Right atrium auricular region (tissue), 2 donors: ENCODE data around the gene ANKRD28. TPM values are rescaled to one million over a fixed set of nuclear protein-coding genes. Genes with fewer than 3 reads are reported as not detected.

Experiments used
- DNase-seq: peaks from one replicate; pipeline ENCODE4 v3.0.0-alpha.2; 2019; ENCODE audit warnings: low spot score
- H3K27ac ChIP-seq, 2 donors: fragments of 200-600 bp; sonication (generic); 1 replicate in 1 of 2; 2 replicates in 1 of 2; pipeline ENCODE4 v1.5.1; 2016 to 2019
- H3K27me3 ChIP-seq, 2 donors: fragments of 200-600 bp; sonication (generic); one replicate each; pipeline versions ENCODE4 v1.5.1 to v1.6.0; 2017 to 2019
- H3K36me3 ChIP-seq: fragments of 200-600 bp; sonication (generic); one replicate; pipeline ENCODE4 v1.5.1; 2016
- H3K4me1 ChIP-seq, 2 donors: fragments of 200-600 bp; sonication (generic); one replicate each; pipeline versions ENCODE4 v1.5.1 to v1.6.0; 2017 to 2019
- H3K4me3 ChIP-seq, 2 donors: fragments of 200-600 bp; sonication (generic); 1 replicate in 1 of 2; 2 replicates in 1 of 2; pipeline ENCODE4 v1.5.1; 2017 to 2019; ENCODE audit warnings: mild to moderate bottlenecking in 1 of 2, moderate library complexity in 1 of 2
- H3K9me3 ChIP-seq, 2 donors: fragments of 200-600 bp; sonication (generic); one replicate each; pipeline ENCODE4 v1.5.1; 2019
- CTCF ChIP-seq, 2 donors: fragments of 200-600 bp; sonication (generic); IDR thresholded peaks; one replicate each; pipeline ENCODE4 v1.5.1; 2019; ENCODE audit warnings: antibody characterized with exemption in 2 of 2
- total RNA-seq, 2 donors: library from RNA; depleted of rRNA; stranded (reverse); fragments of >200 nt; gene quantifications; one replicate each; pipeline ENCODE4 v1.1.0, GENCODE V29; 2016

The ANKRD28 gene
- total RNA-seq, 2 donors from 2014 or later: 9.2 to 11.3 TPM

DNA sequence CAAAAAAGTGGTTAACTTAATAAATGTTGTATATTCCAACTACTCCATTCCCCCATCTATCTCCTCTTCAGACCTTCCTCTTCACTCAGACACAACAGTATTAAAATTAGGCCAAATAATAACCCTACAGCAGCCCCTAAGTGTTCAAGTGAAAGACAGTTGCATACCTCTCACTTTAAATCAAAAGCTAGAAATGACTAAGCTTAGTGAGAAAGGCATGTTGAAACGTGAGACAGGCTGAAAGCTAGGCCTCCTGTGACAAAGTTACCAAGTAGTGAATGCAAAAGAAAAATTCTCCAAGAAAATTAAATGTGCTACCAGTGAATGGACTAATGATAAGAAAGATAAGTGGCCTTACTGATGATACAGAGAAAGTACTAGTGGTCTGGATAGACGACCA is 71.7 kb downstream of the ANKRD28 start:
- no peaks in the 10 kb centered on the region for H3K4me1 ChIP-seq
- no peak overlapping the region for H3K4me3 ChIP-seq
- no peak overlapping the region for H3K27ac ChIP-seq
- H3K9me3 ChIP-seq: no peaks in the 10 kb centered on the region
- H3K36me3 ChIP-seq: peaks cover 6% of the 10 kb centered on the region
- TF ChIP-seq CTCF (IDR thresholded peaks at IDR 0.05): no peak
- no peaks in the 10 kb centered on the region for H3K27me3 ChIP-seq
- no peak for DNase-seq

DNA sequence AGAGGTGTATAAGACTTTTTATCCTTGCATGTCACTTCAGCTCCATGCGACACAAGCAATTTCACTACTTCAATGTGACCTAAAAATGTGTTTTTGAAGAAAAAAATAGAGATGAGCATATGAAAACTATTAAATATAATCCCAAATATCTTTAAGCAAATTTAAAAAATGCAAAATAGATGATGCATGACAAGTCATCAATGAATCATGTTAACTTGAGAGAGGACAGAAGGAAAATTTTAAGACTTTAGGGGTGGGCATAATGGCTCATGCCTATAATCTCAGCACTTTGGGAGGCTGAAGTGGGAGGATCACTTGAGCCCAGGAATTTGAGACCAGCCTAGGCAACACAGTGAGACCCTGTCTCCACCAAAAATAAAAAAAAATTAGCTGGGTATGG is 73.3 kb downstream of the ANKRD28 start:
- H3K27ac ChIP-seq: no peak overlapping the region
- TF ChIP-seq CTCF (IDR thresholded peaks at IDR 0.05): no peak
- H3K4me3 ChIP-seq: no peak overlapping the region
- no peak for DNase-seq
- no peaks in the 10 kb centered on the region for H3K4me1 ChIP-seq
- H3K27me3 ChIP-seq: no peaks in the 10 kb centered on the region
- H3K9me3 ChIP-seq: no peaks in the 10 kb centered on the region
- peaks cover 20% of the 10 kb centered on the region for H3K36me3 ChIP-seq

- Histone ChIP-seq H3K4me1 (no peaks in the 10 kb centered on the region), H3K4me3 (no peak overlapping the region), H3K27ac (no peak overlapping the region), H3K27me3 (no peaks in the 10 kb centered on the region), H3K9me3 (no peaks in the 10 kb centered on the region), H3K36me3 (peaks cover 20% of the 10 kb centered on the region)
- no peak for TF ChIP-seq CTCF (IDR thresholded peaks at IDR 0.05)
- DNase-seq: no peak
Measured at GRCh38 chr3:15723624-15723884, 74.2 kb downstream of the ANKRD28 start.

- Histone ChIP-seq H3K27me3 (no peaks in the 10 kb centered on the region), H3K36me3 (peaks cover 20% of the 10 kb centered on the region), H3K9me3 (no peaks in the 10 kb centered on the region)
Measured at GRCh38 chr3:15722877-15723623, 74.7 kb downstream of the ANKRD28 start.

DNA sequence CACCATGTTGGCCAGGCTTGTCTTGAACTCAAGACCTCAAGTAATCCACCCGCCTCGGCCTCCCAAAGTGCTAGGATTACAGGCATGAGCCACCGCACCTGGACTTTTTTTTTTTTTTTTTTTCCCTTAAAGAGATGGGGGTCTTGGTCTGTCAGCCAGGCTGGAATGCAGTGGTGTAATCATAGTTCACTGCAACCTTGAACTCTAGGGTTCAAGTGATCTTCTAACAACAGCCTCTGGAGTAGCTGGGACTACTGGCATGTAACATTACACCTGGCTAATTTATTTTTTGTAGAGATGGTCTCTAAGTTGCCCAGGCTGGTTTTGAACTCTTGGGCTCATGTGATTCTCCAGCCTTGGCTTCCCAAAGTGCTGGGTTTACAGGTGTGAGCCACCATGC is 81.6 kb downstream of the ANKRD28 start:
- H3K27ac ChIP-seq: no peak overlapping the region
- H3K27me3 ChIP-seq: no peaks in the 10 kb centered on the region
- H3K9me3 ChIP-seq: no peaks in the 10 kb centered on the region
- no peak overlapping the region for H3K4me3 ChIP-seq
- no peak for TF ChIP-seq CTCF (IDR thresholded peaks at IDR 0.05)
- peaks cover 22% of the 10 kb centered on the region for H3K36me3 ChIP-seq
- H3K4me1 ChIP-seq: no peaks in the 10 kb centered on the region
- no peak for DNase-seq

More at GRCh38 chr3:15722877-15723623, 74.7 kb downstream of the ANKRD28 start:
- no peak for DNase-seq
- H3K4me3 ChIP-seq: no peak overlapping the region
- no peak for TF ChIP-seq CTCF (IDR thresholded peaks at IDR 0.05)
- H3K27ac ChIP-seq: no peak overlapping the region
- no peaks in the 10 kb centered on the region for H3K4me1 ChIP-seq

- Histone ChIP-seq H3K27ac (no peak overlapping the region), H3K36me3 (peaks cover 8% of the 10 kb centered on the region), H3K4me3 (no peak overlapping the region), H3K27me3 (no peaks in the 10 kb centered on the region), H3K4me1 (no peaks in the 10 kb centered on the region), H3K9me3 (no peaks in the 10 kb centered on the region)
- TF ChIP-seq CTCF (IDR thresholded peaks at IDR 0.05): no peak
- DNase-seq: no peak
Measured at GRCh38 chr3:15714448-15714847, 83.3 kb downstream of the ANKRD28 start.
